Upper lobe of right lung (tissue), 1 donor: ENCODE measurements around the gene PUM2. TPM values are rescaled to one million over a fixed set of nuclear protein-coding genes. Genes with fewer than 3 reads are reported as not detected.

Experiments
- ATAC-seq: fragments of 200-7000 bp; cut with Tn5 transposase; one replicate; pipeline ENCODE4 v1.9.1; 2020; ENCODE audit warnings: mild to moderate bottlenecking, moderate library complexity
- DNase-seq: peaks from one replicate; pipeline ENCODE4 v3.0.0-alpha.2; 2020
- H3K27ac ChIP-seq: fragments of 200-600 bp; one replicate; pipeline ENCODE4 v1.8.0; 2022
- H3K27me3 ChIP-seq: fragments of 200-600 bp; one replicate; pipeline ENCODE4 v1.8.0; 2022; ENCODE audit warnings: mild to moderate bottlenecking
- H3K36me3 ChIP-seq: fragments of 200-600 bp; one replicate; pipeline ENCODE4 v1.8.0; 2022
- H3K4me1 ChIP-seq: fragments of 200-600 bp; one replicate; pipeline ENCODE4 v1.8.0; 2022
- H3K4me3 ChIP-seq: fragments of 200-600 bp; one replicate; pipeline ENCODE4 v1.8.0; 2022; ENCODE audit warnings: mild to moderate bottlenecking
- H3K9me3 ChIP-seq: fragments of 200-600 bp; one replicate; pipeline ENCODE4 v1.8.0; 2022
- intact Hi-C: fragments of 100-400 bp; cut with DNase I; formaldehyde crosslinking; loops from one replicate; pipeline ENCODE4 v1.11.0; 2022
- total RNA-seq: library from RNA; stranded (reverse); fragmentation: NEBNext Ultra II Directional; extraction: Animal tissue kit (Norgen Biotek cat#: 25700); gene quantifications from one replicate; pipeline ENCODE4 v1.2.1, GENCODE V29; 2021
- TF ChIP-seq, protein P1 (sequence below): fragments of 200-600 bp; IDR thresholded peaks from one replicate; pipeline ENCODE4 v1.8.0; 2022; ENCODE audit warnings: antibody characterized with exemption
- donor health status: DM: no; HTN: yes; CAD: no; lungs with severe emphysema.

PUM2 gene
- total RNA-seq, 1 donor from 2014 or later = 116 TPM

DNA sequence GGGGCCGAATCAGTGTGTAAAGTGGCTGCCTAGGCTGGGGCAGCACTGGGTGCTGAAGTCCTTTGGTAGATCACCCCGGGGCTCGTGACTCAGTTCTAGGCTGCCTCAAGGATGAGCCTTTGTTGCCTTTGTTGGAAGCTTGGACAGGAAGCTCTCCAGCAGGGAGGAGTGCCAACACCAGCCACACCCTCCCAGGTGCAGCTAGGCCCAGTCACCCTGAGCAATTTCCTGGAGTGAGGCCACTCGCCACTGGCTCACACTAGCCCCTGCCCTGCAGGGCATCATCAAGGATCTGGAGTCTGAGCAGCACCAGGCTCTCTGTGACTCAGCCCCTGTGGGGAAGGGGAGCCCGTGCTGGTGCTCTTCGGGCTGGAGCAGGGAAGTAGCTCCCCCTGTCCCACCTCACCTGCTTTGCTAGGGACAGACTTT is 119.0 kb downstream of the PUM2 start:
- TF ChIP-seq, protein P1, sequence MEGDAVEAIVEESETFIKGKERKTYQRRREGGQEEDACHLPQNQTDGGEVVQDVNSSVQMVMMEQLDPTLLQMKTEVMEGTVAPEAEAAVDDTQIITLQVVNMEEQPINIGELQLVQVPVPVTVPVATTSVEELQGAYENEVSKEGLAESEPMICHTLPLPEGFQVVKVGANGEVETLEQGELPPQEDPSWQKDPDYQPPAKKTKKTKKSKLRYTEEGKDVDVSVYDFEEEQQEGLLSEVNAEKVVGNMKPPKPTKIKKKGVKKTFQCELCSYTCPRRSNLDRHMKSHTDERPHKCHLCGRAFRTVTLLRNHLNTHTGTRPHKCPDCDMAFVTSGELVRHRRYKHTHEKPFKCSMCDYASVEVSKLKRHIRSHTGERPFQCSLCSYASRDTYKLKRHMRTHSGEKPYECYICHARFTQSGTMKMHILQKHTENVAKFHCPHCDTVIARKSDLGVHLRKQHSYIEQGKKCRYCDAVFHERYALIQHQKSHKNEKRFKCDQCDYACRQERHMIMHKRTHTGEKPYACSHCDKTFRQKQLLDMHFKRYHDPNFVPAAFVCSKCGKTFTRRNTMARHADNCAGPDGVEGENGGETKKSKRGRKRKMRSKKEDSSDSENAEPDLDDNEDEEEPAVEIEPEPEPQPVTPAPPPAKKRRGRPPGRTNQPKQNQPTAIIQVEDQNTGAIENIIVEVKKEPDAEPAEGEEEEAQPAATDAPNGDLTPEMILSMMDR = no peak
- H3K36me3 ChIP-seq = no peaks in the 10 kb centered on the region
- no peak overlapping the region for H3K4me3 ChIP-seq
- H3K4me1 ChIP-seq = peaks cover 7% of the 10 kb centered on the region
- ATAC-seq (peak; percentile 78), DNase-seq (peak; percentile 77)
- intact Hi-C loops = no loop called here
- H3K27ac ChIP-seq = no peak overlapping the region
- H3K9me3 ChIP-seq = no peaks in the 10 kb centered on the region
- no peaks in the 10 kb centered on the region for H3K27me3 ChIP-seq

DNA sequence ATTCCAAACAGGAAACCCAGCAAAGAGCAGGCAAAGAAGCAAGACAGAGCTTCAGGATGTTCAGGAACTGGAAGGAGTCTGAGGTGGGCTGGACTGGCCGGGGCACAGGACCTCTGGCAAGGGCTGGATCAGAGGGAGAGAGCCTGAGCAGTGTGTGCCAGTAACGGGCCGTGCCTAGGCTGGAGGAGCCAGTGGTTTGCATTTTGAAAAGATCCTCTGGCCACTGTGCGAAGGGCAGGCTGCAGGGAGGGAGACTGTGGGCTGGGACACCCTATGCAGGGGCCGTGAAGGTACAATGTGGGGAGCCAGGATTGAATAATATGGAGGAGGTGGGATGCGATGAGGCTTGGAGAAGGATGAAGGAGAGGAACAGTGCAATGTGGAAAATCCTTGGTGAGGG is 119.5 kb downstream of the PUM2 start:
- intact Hi-C loops = no loop called here
- TF ChIP-seq, protein P1 = no peak
- H3K27ac ChIP-seq = no peak overlapping the region

DNA sequence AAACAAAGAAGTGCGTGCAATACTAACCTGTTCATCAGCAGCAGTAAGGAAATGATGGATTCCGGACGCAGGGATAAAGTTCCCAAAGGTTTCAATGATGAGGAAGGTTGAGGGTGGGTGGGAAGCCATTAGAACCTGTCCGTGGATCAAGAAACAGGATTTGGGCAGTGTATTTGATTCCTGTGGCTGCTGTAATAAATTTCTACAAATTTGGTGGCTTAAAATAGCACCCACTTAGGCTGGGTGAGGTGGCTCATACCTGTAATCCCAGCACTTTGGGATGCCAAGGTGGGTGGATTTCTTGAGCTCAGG is 120.6 kb downstream of the PUM2 start:
- intact Hi-C loops = no loop called here
- no peaks in the 10 kb centered on the region for H3K27me3 ChIP-seq
- no peak for DNase-seq
- H3K4me1 ChIP-seq = peaks cover 15% of the 10 kb centered on the region
- no peak overlapping the region for H3K27ac ChIP-seq
- no peaks in the 10 kb centered on the region for H3K9me3 ChIP-seq
- H3K4me3 ChIP-seq = no peak overlapping the region
- H3K36me3 ChIP-seq = no peaks in the 10 kb centered on the region
- TF ChIP-seq, protein P1 = no peak
- ATAC-seq = no peak

More for the DNA sequence above, 119.5 kb downstream of the PUM2 start:
- Histone ChIP-seq H3K4me3 (no peak overlapping the region), H3K4me1 (peaks cover 7% of the 10 kb centered on the region), H3K27me3 (no peaks in the 10 kb centered on the region), H3K9me3 (no peaks in the 10 kb centered on the region), H3K36me3 (no peaks in the 10 kb centered on the region)
- ATAC-seq = no peak
- peak; percentile 43 for DNase-seq

DNA sequence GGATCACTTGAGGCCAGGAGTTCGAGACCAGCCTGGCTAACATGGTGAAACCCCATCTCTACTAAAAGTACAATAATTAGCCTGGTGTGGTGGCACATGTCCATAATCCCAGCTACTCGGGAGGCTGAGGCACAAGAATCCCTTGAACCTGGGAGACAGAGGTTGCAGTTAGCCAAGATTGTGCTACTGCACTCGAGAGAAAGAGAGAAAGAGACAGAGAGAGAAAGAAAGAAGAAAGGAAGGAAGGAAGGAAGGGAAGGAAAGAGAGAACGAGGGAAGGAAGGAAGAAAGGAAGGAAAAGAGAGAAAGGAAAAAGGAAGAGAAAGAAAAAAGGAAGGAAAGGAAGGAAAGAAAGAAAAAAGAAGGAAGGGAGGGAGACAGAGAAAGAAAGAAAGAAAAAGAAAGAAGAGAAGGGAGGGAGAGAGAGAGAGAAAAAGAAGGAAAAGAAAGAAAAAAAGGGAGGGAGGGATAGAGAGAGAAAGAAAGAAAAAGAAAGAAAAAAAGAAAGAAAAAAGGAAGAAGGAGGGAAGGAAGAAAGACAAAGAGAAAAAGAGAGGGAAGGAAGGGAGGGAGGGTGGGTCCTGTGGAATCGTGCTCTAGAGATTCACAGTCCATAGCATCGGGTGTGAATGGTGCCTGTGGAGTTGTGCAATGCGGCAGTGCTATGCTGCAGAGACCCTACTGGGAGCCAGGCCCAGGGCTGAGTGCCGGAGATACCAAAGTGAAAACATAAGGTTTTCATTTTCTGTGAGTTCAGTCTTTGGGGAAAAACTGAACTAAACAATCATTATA is 121.1 kb downstream of the PUM2 start:
- H3K4me3 ChIP-seq = no peak overlapping the region
- H3K27ac ChIP-seq = no peak overlapping the region
- H3K36me3 ChIP-seq = no peaks in the 10 kb centered on the region
- intact Hi-C loops = no loop called here
- TF ChIP-seq, protein P1 = no peak
- H3K4me1 ChIP-seq = peaks cover 15% of the 10 kb centered on the region
- H3K27me3 ChIP-seq = peaks cover under 1% of the 10 kb centered on the region
- H3K9me3 ChIP-seq = no peaks in the 10 kb centered on the region
- DNase-seq (peak; percentile 39), ATAC-seq (no peak)

DNA sequence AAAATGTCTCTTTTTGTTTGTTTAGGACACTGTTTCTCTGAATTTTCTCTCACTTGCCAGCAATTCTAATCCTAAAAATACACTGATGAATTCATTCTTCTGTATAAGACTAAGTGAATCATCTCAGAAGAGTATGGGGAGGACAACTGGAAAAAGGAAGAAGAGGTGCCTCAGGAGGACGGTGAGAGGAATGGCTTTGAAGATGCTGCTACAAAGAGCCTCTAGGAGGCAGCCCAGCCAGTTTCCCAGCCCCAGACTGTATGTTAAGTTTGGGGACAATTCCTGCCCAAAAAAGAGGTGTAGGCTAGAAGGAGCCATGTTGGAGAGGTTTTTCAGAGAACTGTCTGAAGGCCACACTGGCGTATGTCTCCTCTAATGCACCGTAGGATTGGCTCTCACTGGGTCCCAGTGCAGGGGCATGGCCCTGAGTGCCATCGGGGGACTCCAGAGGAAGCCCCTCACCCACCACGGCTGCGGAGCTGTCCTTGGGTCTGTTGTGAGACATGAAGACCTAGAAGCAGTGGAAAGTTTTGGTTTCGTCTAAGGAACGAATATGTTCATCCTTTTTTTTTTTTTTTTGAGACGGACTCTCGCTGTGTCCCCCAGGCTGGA is 122.6 kb downstream of the PUM2 start:
- intact Hi-C loops = no loop called here
- DNase-seq (peak; percentile 39), ATAC-seq (no peak)
- TF ChIP-seq, protein P1 = no peak
- Histone ChIP-seq H3K4me3 (no peak overlapping the region), H3K9me3 (no peaks in the 10 kb centered on the region), H3K27ac (no peak overlapping the region), H3K27me3 (peaks cover 3% of the 10 kb centered on the region), H3K4me1 (peaks cover 23% of the 10 kb centered on the region), H3K36me3 (no peaks in the 10 kb centered on the region)
